TTC549 (cell line): Measurements from ENCODE around the gene HDAC11.
"Not testable (repeated sequence)": the region's sequence is repeated elsewhere in the genome, so short reads cannot be mapped to it uniquely, and the experiment has no call there.

Source experiments
- FAIRE-seq: peaks from 2 replicates; lab custom pipeline; 2012; peaks lifted over from hg19 to GRCh38; lab: Jason Lieb, UNC

The HDAC11 gene

GRCh38 chr3:13470894-13471574 is 9.1 kb upstream of the HDAC11 start:
- no peak for FAIRE-seq

DNA sequence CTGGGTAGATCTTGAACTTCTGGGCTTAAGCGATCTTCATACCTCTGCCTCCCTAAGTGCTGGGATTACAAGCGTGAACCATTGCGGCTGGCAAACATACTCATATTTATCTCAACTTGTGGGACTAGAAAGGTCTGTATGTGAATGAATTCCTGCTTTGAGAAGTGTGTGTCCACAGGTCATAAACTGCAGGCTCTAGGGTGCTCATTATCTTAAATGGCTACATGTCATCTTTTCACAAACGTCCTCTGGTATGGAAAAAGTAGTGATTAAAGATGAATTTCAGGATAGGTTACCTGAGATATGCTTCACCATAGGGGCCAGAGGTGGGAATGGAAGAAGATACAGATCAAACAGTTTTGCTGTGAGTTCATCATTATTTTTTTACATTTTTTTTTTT is 7.8 kb upstream of the HDAC11 start:
- FAIRE-seq: no peak

DNA sequence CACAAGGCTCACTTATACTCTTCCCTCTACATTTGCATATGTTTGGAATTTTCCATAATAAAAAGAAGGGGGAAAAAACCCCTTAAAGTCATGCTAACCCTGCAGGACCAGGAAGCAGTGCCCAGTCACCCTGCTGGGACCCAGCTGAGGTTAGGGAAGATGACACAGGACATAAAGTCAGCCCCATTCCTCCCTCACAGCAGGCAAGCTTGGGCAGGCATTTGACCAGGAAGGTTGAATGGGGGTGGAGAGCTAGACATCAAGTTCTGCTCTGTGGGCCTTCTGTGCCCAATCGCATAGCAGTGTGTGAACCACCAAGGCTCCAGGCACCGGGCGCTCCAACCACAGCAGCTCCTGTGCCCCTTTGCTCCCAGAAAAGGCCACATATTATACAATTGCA is 7.1 kb upstream of the HDAC11 start:
- FAIRE-seq: no peak

DNA sequence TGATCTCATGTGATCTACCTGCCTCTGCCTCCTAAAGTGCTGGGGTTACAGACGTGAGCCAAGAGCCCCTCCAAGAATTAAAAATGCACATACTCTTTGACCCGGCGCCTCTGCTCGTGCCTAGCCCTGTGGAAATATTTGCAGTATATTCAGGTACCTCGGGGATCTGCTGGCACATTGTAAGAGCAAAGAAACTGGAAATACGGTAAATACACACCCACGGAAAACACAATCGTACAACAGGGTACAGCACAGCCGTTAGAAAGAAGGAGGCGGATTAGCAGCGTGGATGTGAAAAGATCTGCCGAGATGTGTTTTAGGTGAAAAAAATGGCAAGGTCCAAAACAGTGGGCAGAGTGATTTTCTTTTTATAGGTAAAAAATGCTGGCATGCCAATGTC is 6.1 kb upstream of the HDAC11 start:
- FAIRE-seq: no peak

- no peak for FAIRE-seq
Measured at GRCh38 chr3:13474776-13475303, 5.3 kb upstream of the HDAC11 start.

DNA sequence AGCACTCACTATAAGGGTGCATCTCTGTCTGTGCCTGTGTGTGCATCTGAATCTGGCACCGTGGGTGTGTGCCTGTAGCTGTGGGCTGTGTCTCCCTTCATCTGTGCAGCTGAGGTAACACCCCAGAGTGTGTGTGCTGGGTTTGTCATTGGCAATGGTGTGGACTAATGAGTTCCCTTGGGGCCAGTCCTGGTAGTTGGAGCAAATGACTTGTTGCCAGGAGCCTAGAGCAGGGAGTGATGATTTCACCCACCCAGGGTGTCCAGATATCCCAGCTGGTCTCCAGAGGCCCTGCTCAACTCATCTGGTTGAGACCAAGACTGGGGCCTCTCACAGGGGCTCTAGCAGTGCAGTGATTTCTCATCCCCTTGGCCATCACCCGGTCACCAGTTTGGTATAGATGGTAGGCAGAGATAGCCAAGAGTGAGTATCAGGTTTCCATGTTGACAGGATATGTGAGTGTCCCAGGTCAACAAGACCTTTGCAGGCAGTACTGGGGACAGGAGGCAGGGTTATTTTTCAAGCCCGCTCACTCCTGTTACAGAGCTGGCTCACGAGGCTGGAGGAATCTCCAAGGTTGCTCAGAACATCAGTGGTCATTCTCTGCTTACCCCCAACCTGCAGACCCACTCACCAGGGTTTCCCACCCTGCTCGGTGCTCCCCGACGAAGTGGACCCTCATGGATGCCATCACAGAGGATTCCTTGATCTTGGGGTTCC is 4.1 kb upstream of the HDAC11 start:
- FAIRE-seq: no peak

DNA sequence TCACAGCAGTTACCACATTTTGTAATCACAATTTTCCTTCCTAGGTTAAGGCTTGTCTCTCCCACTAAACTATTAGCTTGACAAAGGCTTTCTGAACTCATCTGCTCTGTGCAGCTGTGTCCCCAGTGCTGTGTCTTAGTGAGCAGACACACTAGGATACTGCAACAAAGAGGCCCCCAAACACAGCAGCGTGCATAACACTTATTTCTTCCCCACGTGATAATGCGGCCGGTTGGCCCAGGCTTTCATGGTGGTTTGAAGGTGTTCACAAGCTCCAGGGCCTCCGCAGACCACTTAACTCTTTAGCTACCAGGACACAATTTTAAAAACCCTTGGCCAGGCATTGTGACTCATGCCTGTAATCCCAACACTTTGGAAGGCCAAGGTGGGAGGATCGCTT is 2.2 kb upstream of the HDAC11 start:
- FAIRE-seq: no peak

GRCh38 chr3:13479332-13479581 is 849 bp upstream of the HDAC11 start:
- FAIRE-seq: no peak

DNA sequence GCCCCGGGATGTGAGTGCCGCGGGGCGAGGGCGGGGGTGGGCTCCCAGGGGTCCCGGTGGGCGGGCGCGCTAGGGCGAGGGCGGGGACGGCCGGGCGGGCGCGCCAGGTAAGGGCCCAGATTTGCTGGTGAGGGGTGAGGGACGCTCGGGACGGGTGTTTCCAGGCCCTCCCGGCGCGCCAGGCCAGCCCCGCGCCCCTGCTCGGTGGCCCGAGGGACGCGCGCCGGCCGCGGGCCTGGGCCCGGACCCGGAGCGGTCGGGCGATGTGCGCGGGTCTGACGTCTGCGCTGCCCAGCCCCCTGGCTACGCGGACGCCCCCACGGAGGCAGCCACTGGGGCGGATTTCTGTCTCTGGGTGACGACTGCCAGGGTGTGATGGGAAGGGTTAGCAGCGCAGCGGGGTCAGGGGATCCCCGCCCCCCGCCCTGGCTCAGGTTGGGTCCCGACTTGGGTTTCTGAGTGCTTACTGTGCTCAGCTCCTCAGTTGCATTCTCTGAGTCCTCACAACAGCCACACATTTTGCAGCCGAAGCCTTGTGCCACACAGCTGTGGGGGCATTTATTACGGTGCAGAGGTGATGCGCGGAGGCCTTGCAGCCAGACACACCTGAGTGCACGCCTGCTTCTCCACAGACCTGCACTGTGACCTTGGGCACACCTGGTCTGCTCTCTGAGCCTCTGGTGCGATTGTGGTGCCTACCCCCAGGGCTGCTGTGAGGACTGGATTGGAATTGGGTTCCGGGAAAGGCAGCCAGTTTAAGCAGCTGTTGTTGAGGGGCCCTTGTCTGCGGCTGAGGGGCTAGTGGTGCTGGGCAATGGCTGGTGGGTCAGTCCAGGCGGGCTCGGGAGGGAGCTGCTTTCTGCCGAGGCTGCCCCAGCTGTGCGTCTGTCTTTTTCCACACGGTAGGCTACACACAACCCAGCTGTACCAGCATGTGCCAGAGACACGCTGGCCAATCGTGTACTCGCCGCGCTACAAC is 523 bp downstream of the HDAC11 start:
- FAIRE-seq: no peak

DNA sequence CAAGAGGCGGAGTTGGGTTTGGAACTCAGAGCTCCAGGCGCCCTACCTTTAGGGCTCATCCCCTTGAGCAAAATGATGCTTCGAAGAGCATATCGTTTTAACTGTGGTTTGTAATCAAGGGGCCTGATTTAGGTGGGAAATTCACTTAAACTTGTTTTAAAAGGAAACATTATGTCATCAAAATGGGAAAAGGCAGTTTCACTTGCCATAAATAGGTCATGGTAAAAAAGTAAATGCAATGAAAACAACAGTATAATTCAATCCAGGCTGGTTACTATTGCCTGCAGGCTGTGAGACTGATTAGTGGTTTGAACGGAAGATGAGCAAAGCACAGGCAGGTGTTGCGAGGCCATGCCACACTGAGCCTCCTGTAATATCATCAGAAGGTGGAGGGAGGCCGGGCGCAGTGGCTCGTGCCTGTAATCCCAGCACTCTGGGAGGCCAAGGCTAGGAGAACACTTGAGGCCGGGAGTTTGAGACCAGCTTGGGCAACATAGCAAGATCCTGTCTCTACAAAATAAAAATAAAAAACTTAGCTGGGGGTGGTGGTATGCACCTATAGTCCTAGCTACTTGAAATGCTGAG is 2.1 kb downstream of the HDAC11 start:
- no peak for FAIRE-seq

GRCh38 chr3:13483286-13483685 is 3.2 kb downstream of the HDAC11 start:
- FAIRE-seq: no peak

DNA sequence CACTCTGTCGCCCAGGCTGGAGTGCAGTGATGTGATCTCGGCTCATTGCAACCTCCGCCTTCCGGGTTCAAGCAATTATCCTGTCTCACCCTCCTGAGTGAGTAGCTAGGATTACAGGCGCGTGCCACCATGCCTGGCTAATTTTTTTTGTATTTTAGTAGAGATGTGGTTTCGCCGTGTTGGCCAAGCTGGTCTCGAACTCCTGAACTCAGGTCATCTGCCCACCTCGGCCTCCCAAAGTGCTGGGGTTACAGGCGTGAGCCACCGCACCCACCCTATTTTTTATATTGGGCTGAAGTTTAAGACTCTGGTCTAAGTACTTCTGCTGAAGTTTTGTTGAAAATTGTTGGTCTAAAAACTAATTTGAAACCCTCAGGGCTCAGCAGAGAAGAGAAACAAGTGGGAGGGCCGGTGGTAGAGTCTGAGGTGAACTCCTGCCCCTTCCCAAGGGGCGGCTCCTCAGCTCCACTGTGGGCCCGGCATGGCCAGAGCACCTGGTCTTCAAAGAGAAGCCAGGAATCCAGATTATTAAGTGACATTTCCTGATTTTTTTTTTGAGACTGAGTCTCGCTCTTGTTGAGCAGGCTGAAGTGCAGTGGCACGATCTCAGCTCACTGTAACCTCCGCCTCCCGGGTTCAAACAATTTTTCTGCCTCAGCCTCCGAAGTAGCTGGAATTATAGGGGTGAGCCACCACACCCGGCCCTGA is 4.0 kb downstream of the HDAC11 start:
- no peak for FAIRE-seq

- FAIRE-seq: no peak
Measured at GRCh38 chr3:13484851-13485590, 4.9 kb downstream of the HDAC11 start.

GRCh38 chr3:13485630-13486562 is 5.8 kb downstream of the HDAC11 start:
- FAIRE-seq: not testable (repeated sequence)

DNA sequence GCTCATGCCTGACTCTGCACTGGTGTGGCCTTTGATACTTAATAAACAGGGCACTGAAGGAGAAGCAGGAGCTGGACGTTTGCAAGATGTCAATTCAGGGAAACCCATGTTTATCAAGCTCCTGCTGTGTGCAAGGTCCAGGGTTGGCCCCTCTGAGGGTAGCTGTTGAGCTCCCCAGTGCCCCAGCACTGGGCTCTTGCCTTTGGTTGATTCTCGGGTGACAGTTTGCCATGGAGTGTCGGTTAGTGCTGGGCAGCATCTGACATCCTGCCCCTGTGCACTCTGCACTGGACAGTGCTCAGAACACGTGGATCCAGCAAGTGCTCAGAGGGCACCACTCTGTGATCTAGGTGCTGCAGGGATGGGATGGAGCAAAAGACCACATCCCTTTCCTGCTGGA is 7.3 kb downstream of the HDAC11 start:
- no peak for FAIRE-seq

GRCh38 chr3:13491206-13491974 is 11.3 kb downstream of the HDAC11 start:
- FAIRE-seq: no peak

DNA sequence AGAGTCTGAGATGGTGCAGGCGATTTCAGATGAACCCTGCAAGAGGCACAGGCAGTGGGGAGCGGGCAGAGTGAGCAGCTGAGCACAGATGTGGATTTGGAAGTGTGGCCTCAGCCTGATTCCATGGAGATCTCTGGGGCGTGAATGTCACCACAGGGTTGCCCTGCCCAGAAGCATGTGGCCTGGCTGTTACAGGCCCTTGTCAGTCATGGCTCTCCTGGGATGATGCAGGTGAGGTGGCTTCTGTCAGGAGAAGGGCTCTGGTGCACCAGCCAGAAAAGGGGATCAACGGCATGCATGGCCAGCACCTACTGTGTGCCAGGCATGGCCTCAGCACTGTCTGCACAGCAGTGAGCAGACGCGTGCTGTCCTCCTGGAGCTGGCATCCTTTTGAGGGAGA is 11.9 kb downstream of the HDAC11 start:
- FAIRE-seq: no peak

DNA sequence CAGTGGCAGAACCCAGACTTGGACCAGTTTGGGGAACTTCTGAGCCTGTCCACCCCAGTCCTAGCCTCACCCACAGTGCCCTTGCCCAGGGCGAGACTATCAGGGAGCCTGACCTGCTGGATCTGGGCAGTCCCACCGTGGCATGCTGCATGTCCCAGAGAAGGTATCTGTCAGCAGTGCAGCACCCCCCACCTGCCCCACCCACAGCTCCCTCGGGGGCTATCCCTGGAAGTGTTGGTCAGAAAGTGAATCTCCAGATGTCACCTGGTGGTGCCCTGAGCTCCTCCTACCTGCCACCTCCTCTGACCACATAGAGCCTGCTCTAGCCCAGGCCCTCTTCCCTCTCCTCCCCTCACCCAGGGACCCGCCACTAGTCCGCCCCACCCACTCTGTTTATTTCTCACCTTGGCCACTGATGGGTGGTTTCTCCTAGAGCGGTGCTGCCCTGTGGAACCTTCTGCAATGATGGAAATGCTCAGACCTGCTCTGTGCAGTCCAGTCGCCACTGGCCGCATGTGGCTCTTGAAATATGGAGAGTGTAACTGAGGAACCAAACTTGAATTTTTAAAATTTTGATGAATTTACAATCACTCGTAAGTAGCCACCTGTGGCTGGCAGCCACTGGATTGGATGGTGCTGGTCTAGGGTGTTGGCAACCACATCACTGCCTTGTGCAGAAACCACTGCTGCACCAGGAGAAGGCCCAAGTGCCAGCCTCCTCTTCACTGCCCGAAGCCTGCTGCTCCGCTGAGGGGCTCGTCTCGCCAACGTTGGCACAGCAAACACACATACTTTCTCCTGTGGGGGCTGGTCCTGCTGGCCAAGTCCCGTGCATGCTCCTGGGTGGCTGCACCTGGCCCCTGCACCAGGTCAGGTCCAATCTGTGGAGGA is 13.1 kb downstream of the HDAC11 start:
- FAIRE-seq: no peak
